IMR-90 (cell line): ENCODE measurements around the gene PLSCR5. TPM values are rescaled to one million over a fixed set of nuclear protein-coding genes. Genes with fewer than 3 reads are reported as not detected.

Source experiments
- ATAC-seq: fragments of 200-7000 bp; cut with Tn5 transposase; 2 replicates; pipeline ENCODE4 v1.9.1; 2020; ENCODE audit warnings: low read depth, mild to moderate bottlenecking, moderate library complexity
- BruUV-seq: library from RNA; stranded (reverse); fragments of 400-500 nt; replicated peaks from 2 replicates; lab custom pipeline; 2021; lab: Mats Ljungman, UMichigan
- CTCF ChIA-PET: fragments of 300-600 bp; formaldehyde crosslinking; extraction: SDS; loops from one replicate; lab custom pipeline; 2021; ENCODE audit warnings: antibody characterized with exemption; lab: Yijun Ruan, JAX
- POLR2A ChIA-PET: fragments of 300-600 bp; sonication (Branson Sonifier 250); formaldehyde crosslinking; loops from one replicate; lab custom pipeline; 2022; ENCODE audit warnings: antibody characterized with exemption; ENCODE audit not compliant: unreplicated experiment; lab: Charles Lee
- DNase-seq: peaks from one replicate; pipeline ENCODE4 v3.0.0; 2013
- H2AFZ ChIP-seq: replicated peaks from 2 replicates; pipeline ENCODE3; 2013; ENCODE audit warnings: low read length, mild to moderate bottlenecking; ENCODE audit not compliant: poor library complexity
- H2AK5ac ChIP-seq: 2 replicates; pipeline ENCODE4 v1.6.1; 2013; ENCODE audit warnings: low read depth, low read length, inconsistent platforms
- H2AK9ac ChIP-seq: replicated peaks from 2 replicates; pipeline ENCODE3; 2013; ENCODE audit warnings: mild to moderate bottlenecking, low read depth, low read length, moderate library complexity; ENCODE audit not compliant: poor library complexity
- H2BK120ac ChIP-seq: 2 replicates; pipeline ENCODE4 v1.6.1; 2013; ENCODE audit warnings: low read depth, low read length, inconsistent platforms
- H2BK15ac ChIP-seq: 3 replicates; pipeline ENCODE4 v1.6.1; 2013; ENCODE audit warnings: low read depth, low read length, inconsistent platforms
- H2BK20ac ChIP-seq: 2 replicates; pipeline ENCODE4 v1.6.1; 2013; ENCODE audit warnings: low read depth, mild to moderate bottlenecking, inconsistent platforms, low read length, moderate library complexity
- H2BK5ac ChIP-seq: 2 replicates; pipeline ENCODE4 v1.6.1; 2013; ENCODE audit warnings: mild to moderate bottlenecking, low read depth, low read length, inconsistent platforms; ENCODE audit not compliant: poor library complexity, severe bottlenecking
- H3K14ac ChIP-seq: replicated peaks from 2 replicates; pipeline ENCODE4 v1.6.1; 2013; ENCODE audit warnings: low read depth, low read length, inconsistent platforms
- H3K18ac ChIP-seq: 2 replicates; pipeline ENCODE4 v1.6.1; 2013; ENCODE audit warnings: low read depth, low read length, control low read depth
- H3K23ac ChIP-seq: 2 replicates; pipeline ENCODE4 v1.6.1; 2013; ENCODE audit warnings: low read depth, low read length, inconsistent platforms
- H3K27ac ChIP-seq: 2 replicates; pipeline ENCODE4 v1.5.1; 2013; ENCODE audit warnings: mild to moderate bottlenecking, control low read depth, low read length; ENCODE audit not compliant: insufficient read depth
- H3K27me3 ChIP-seq: 2 replicates; pipeline ENCODE4 v1.6.1; 2013; ENCODE audit warnings: low read length; ENCODE audit not compliant: control insufficient read depth, insufficient read depth
- H3K36me3 ChIP-seq: 2 replicates; pipeline ENCODE4 v1.6.1; 2013; ENCODE audit warnings: low read length, mixed read lengths; ENCODE audit not compliant: control insufficient read depth, insufficient read depth
- H3K4ac ChIP-seq: 2 replicates; pipeline ENCODE4 v1.6.1; 2013; ENCODE audit warnings: low read depth, low read length, inconsistent platforms
- H3K4me1 ChIP-seq: 2 replicates; pipeline ENCODE4 v1.6.1; 2013; ENCODE audit warnings: low read length, mixed read lengths; ENCODE audit not compliant: control insufficient read depth, insufficient read depth
- H3K4me2 ChIP-seq: 2 replicates; pipeline ENCODE4 v1.6.1; 2013; ENCODE audit warnings: low read depth, mild to moderate bottlenecking, control low read depth, low read length, moderate library complexity
- H3K4me3 ChIP-seq: 2 replicates; pipeline ENCODE4 v1.5.1; 2013; ENCODE audit warnings: low read depth, mild to moderate bottlenecking, control low read depth, low read length, moderate library complexity; ENCODE audit not compliant: insufficient read depth
- H3K56ac ChIP-seq: 2 replicates; pipeline ENCODE4 v1.6.1; 2013; ENCODE audit warnings: low read length, inconsistent platforms; ENCODE audit not compliant: insufficient read depth; ENCODE audit errors: extremely low read depth
- H3K79me1 ChIP-seq, 2 experiments: 2 replicates each; pipeline ENCODE4 v1.6.1; 2013; ENCODE audit warnings: low read length in 2 of 2, inconsistent platforms in 1 of 2, low read depth in 1 of 2
- H3K9ac ChIP-seq: 2 replicates; pipeline ENCODE4 v1.6.1; 2013; ENCODE audit warnings: low read depth, low read length, control low read depth
- H3K9me1 ChIP-seq: 2 replicates; pipeline ENCODE4 v1.6.1; 2013; ENCODE audit warnings: low read length, inconsistent platforms; ENCODE audit not compliant: insufficient read depth
- H3K9me3 ChIP-seq: 2 replicates; pipeline ENCODE4 v1.6.1; 2013; ENCODE audit warnings: low read length; ENCODE audit not compliant: control insufficient read depth, insufficient read depth
- H4K20me1 ChIP-seq: 2 replicates; pipeline ENCODE4 v1.6.1; 2013; ENCODE audit warnings: low read length, inconsistent platforms; ENCODE audit not compliant: insufficient read depth
- H4K5ac ChIP-seq: 2 replicates; pipeline ENCODE4 v1.6.1; 2013; ENCODE audit warnings: mild to moderate bottlenecking, low read depth, low read length, control low read depth
- H4K8ac ChIP-seq, 2 experiments: 2 replicates each; pipeline ENCODE4 v1.6.1; 2013; ENCODE audit warnings: low read depth in 2 of 2, low read length in 2 of 2, control low read depth in 1 of 2, inconsistent platforms in 1 of 2
- H4K91ac ChIP-seq: 2 replicates; pipeline ENCODE4 v1.6.1; 2013; ENCODE audit warnings: low read depth, low read length, inconsistent platforms; ENCODE audit not compliant: insufficient read depth
- BHLHE40 ChIP-seq: fragments of 150-350 bp; IDR thresholded peaks from 2 replicates; pipeline ENCODE4 v1.6.1; 2016; ENCODE audit warnings: mild to moderate bottlenecking, low read depth, low read length
- CEBPB ChIP-seq: IDR thresholded peaks from 2 replicates; pipeline ENCODE4 v1.6.1; 2012; ENCODE audit warnings: low read depth, low read length, improper control_type of control experiment
- CHD1 ChIP-seq: IDR thresholded peaks from 2 replicates; pipeline ENCODE4 v1.6.1; 2012; ENCODE audit warnings: low read depth, low read length, improper control_type of control experiment
- ELK1 ChIP-seq: fragments of 150-350 bp; IDR thresholded peaks from 2 replicates; pipeline ENCODE4 v1.6.1; 2016; ENCODE audit warnings: low read depth, mild to moderate bottlenecking, low read length, moderate library complexity, borderline replicate concordance
- FOS ChIP-seq: fragments of 150-350 bp; IDR thresholded peaks from 2 replicates; pipeline ENCODE4 v1.6.1; 2016; ENCODE audit warnings: low read depth, low read length
- MAFK ChIP-seq: IDR thresholded peaks from 2 replicates; pipeline ENCODE4 v1.6.1; 2012; ENCODE audit warnings: low read depth, low read length, improper control_type of control experiment
- MAZ ChIP-seq: IDR thresholded peaks from 2 replicates; pipeline ENCODE4 v1.6.1; 2012; ENCODE audit warnings: low read depth, mild to moderate bottlenecking, low read length, improper control_type of control experiment, moderate library complexity, borderline replicate concordance
- MXI1 ChIP-seq: IDR thresholded peaks from 2 replicates; pipeline ENCODE4 v1.6.1; 2012; ENCODE audit warnings: low read depth, mild to moderate bottlenecking, low read length, moderate library complexity, borderline replicate concordance
- NFE2L2 ChIP-seq: fragments of 150-350 bp; IDR thresholded peaks from 2 replicates; pipeline ENCODE4 v1.6.1; 2016; ENCODE audit warnings: low read depth, mild to moderate bottlenecking, low read length
- RAD21 ChIP-seq: IDR thresholded peaks from 2 replicates; pipeline ENCODE4 v1.6.1; 2012; ENCODE audit warnings: low read length, improper control_type of control experiment
- SMC3 ChIP-seq: fragments of 150-350 bp; IDR thresholded peaks from 2 replicates; pipeline ENCODE4 v1.6.1; 2016; ENCODE audit warnings: low read depth, mild to moderate bottlenecking, antibody characterized with exemption, low read length, moderate library complexity
- dilution Hi-C: fragments of 300-500 bp; cut with HindIII; formaldehyde crosslinking; loops from one replicate; pipeline ENCODE4 v1.14.3; 2018; ENCODE audit warnings: low sequenced_read_pairs; ENCODE audit not compliant: unreplicated experiment
- in situ Hi-C: fragments of 300-500 bp; cut with MboI; formaldehyde crosslinking; loops from 3 replicates; pipeline ENCODE4 v1.14.3; 2019; ENCODE audit warnings: low sequenced_read_pairs, inconsistent platforms, mixed read lengths
- intact Hi-C: fragments of 100-400 bp; cut with micrococcal nuclease; formaldehyde crosslinking; loops from 2 replicates; pipeline ENCODE4 v1.10.0; 2022
- polyA plus RNA-seq, 3 experiments: library from polyadenylated mRNA; depleted of rRNA; stranded (reverse); fragments of >200 nt; gene quantifications; 2 replicates each; pipeline ENCODE4 v1.2.3, GENCODE V29; 2012; ENCODE audit warnings: low replicate concordance in 1 of 3
- total RNA-seq: library from RNA; depleted of rRNA; stranded (reverse); fragments of >200 nt; gene quantifications from 2 replicates; pipeline ENCODE4 v1.2.3, GENCODE V29; 2012
- TF ChIP-seq, protein P1 (sequence below): conservative IDR thresholded peaks from 2 replicates; pipeline ENCODE4 v1.5.1; 2012; ENCODE audit warnings: mild to moderate bottlenecking, low read depth, low read length, improper control_type of control experiment
- TF ChIP-seq, protein P2 (sequence below): fragments of 150-350 bp; IDR thresholded peaks from 2 replicates; pipeline ENCODE4 v1.6.1; 2017; ENCODE audit warnings: mild to moderate bottlenecking, antibody characterized with exemption, low read length, low read depth

PLSCR5 gene
- total and polyA plus RNA-seq, 2 of the 4 experiments (the other 2 are of a cell fraction), result not detected

DNA sequence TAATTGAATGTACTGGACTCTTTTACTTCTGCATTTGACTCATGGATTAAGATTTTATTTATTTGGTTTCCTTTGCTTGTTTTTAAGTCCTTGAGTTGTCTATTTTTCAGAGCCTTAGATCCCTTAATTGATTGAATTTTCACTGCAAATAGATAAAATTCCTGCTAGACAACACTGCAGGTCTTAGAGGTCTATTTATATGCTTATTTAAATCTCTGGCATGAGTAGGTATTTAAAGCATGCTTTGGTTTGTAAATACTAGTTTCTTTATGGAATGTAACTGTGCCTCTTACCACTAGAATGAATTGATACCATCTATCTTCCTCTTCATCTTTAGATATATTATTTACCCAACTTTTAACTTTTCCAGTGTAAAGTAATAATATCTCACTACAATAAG lies 20.0 kb downstream of the PLSCR5 start:
- Histone ChIP-seq H3K27me3 (no peaks in the 10 kb centered on the region), H2BK20ac (no peak overlapping the region), H4K20me1 (no peaks in the 10 kb centered on the region), H3K14ac (no peak overlapping the region), H3K4me3 (no peak overlapping the region), H2BK120ac (no peak overlapping the region), H2AK9ac (no peak overlapping the region), H3K23ac (no peak overlapping the region), H2AK5ac (no peak overlapping the region), H2BK5ac (no peak overlapping the region), H2BK15ac (no peak overlapping the region), H3K9me3 (peaks cover 2% of the 10 kb centered on the region; the same call in 1 of the 2 replicates), H3K9ac (no peak overlapping the region), H3K9me1 (no peaks in the 10 kb centered on the region), H3K27ac (no peak overlapping the region), H3K4me2 (no peak overlapping the region), H4K91ac (no peak overlapping the region), H3K18ac (no peak overlapping the region), H3K4ac (no peak overlapping the region), H2AFZ (no peak overlapping the region), H3K36me3 (no peaks in the 10 kb centered on the region), H4K8ac (no peak overlapping the region), H3K56ac (no peak overlapping the region), H3K4me1 (peaks cover 2% of the 10 kb centered on the region; the same call in 1 of the 2 replicates), H4K5ac (no peak overlapping the region), H3K79me1 (no peaks in the 10 kb centered on the region)
- DNase-seq (no peak), ATAC-seq (peak; percentile 70)
- in situ Hi-C loops, result loop anchor here (10.0 kb wide), 1 partner anchor 370 kb away; no protein-coding TSS in a partner anchor
- CTCF ChIA-PET, result no interaction called here
- POLR2A ChIA-PET, result no interaction called here
- no TSS peak for BruUV-seq
- intact Hi-C loops, result no loop called here
- dilution Hi-C loops, result no loop called here
- TF ChIP-seq RAD21 (no peak), BHLHE40 (no peak), SMC3 (no peak), MXI1 (no peak), ELK1 (no peak), NFE2L2 (no peak), CHD1 (no peak), MAZ (no peak), CEBPB (no peak), FOS (no peak), MAFK (no peak)
- TF ChIP-seq, protein P1, sequence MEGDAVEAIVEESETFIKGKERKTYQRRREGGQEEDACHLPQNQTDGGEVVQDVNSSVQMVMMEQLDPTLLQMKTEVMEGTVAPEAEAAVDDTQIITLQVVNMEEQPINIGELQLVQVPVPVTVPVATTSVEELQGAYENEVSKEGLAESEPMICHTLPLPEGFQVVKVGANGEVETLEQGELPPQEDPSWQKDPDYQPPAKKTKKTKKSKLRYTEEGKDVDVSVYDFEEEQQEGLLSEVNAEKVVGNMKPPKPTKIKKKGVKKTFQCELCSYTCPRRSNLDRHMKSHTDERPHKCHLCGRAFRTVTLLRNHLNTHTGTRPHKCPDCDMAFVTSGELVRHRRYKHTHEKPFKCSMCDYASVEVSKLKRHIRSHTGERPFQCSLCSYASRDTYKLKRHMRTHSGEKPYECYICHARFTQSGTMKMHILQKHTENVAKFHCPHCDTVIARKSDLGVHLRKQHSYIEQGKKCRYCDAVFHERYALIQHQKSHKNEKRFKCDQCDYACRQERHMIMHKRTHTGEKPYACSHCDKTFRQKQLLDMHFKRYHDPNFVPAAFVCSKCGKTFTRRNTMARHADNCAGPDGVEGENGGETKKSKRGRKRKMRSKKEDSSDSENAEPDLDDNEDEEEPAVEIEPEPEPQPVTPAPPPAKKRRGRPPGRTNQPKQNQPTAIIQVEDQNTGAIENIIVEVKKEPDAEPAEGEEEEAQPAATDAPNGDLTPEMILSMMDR, result no peak
- TF ChIP-seq, protein P2, sequence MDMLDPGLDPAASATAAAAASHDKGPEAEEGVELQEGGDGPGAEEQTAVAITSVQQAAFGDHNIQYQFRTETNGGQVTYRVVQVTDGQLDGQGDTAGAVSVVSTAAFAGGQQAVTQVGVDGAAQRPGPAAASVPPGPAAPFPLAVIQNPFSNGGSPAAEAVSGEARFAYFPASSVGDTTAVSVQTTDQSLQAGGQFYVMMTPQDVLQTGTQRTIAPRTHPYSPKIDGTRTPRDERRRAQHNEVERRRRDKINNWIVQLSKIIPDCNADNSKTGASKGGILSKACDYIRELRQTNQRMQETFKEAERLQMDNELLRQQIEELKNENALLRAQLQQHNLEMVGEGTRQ, result no peak
